ENCODE measurements around the gene KRTAP3-2.

GRCh38 chr17:40953881-40954280, 45.8 kb downstream of the KRTAP3-2 start:
- no peak for TF ChIP-seq POLR2A (IDR thresholded peaks at IDR 0.05)
- TF ChIP-seq POLR2AphosphoS5 (IDR thresholded peaks at IDR 0.05), result no peak
